Measurements from ENCODE around the gene THAP2. TPM values are rescaled to one million over a fixed set of nuclear protein-coding genes. Genes with fewer than 3 reads are reported as not detected.

THAP2 gene
- total RNA-seq, 2 donors from 2014 or later, result 2.4 to 4.8 TPM

GRCh38 chr12:71703206-71703605 lies 39.1 kb downstream of the THAP2 start:
- Histone ChIP-seq H3K27ac (no peak overlapping the region), H3K4me1 (replicated peaks) (no peaks in the 10 kb centered on the region), H3K9me3 (no peaks in the 10 kb centered on the region), H3K27me3 (replicated peaks; ENCODE audit: insufficient read depth) (no peaks in the 10 kb centered on the region), H3K4me3 (no peak overlapping the region), H3K36me3 (no peaks in the 10 kb centered on the region)
- intact Hi-C loops (cut with DNase I), result no loop called here
- no peak for TF ChIP-seq POLR2A (IDR thresholded peaks at IDR 0.05)
- no peak for TF ChIP-seq POLR2AphosphoS5 (IDR thresholded peaks at IDR 0.05)
- TF ChIP-seq, protein P1, sequence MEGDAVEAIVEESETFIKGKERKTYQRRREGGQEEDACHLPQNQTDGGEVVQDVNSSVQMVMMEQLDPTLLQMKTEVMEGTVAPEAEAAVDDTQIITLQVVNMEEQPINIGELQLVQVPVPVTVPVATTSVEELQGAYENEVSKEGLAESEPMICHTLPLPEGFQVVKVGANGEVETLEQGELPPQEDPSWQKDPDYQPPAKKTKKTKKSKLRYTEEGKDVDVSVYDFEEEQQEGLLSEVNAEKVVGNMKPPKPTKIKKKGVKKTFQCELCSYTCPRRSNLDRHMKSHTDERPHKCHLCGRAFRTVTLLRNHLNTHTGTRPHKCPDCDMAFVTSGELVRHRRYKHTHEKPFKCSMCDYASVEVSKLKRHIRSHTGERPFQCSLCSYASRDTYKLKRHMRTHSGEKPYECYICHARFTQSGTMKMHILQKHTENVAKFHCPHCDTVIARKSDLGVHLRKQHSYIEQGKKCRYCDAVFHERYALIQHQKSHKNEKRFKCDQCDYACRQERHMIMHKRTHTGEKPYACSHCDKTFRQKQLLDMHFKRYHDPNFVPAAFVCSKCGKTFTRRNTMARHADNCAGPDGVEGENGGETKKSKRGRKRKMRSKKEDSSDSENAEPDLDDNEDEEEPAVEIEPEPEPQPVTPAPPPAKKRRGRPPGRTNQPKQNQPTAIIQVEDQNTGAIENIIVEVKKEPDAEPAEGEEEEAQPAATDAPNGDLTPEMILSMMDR (IDR thresholded peaks at IDR 0.05), result no peak
- DNase-seq (ENCODE audit: low spot score), result no peak
- WGBS, result 38% methylated on average over 2 of the region's 2 CpGs

- WGBS, result 78% methylated on average over 2 of the region's 2 CpGs
- no peaks in the 10 kb centered on the region for H3K36me3 ChIP-seq
- no peak for DNase-seq (ENCODE audit: low spot score)
- no peaks in the 10 kb centered on the region for H3K9me3 ChIP-seq
- TF ChIP-seq, protein P1 (IDR thresholded peaks at IDR 0.05), result no peak
- TF ChIP-seq POLR2AphosphoS5 (IDR thresholded peaks at IDR 0.05), result no peak
- TF ChIP-seq POLR2A (IDR thresholded peaks at IDR 0.05), result no peak
- no peaks in the 10 kb centered on the region for H3K4me1 ChIP-seq (replicated peaks)
- H3K27me3 ChIP-seq (replicated peaks; ENCODE audit: insufficient read depth), result no peaks in the 10 kb centered on the region
- H3K27ac ChIP-seq, result no peak overlapping the region
- intact Hi-C loops (cut with DNase I), result no loop called here
- no peak overlapping the region for H3K4me3 ChIP-seq
Measured at GRCh38 chr12:71704920-71705319, 40.8 kb downstream of the THAP2 start.

DNA sequence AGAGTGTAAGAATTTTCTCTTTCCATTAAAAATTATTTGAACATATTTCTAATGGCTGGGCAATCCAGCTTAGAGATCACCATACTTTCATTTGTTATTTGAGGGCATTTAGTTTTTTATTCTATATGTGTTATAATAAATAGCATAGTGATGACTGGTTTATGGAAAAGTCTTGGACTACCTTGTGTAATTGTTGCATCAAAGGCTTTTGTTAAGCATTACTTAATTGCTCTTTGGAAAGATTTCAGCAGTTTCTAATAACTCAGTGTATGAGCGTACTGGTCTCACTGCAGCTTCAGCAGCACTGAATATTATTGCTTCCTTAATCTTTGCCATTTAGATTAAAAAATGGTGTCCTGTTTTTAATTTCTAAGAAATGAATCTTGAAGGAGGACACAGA lies 44.6 kb downstream of the THAP2 start:
- Histone ChIP-seq H3K36me3 (no peaks in the 10 kb centered on the region), H3K27ac (no peak overlapping the region), H3K4me1 (replicated peaks) (no peaks in the 10 kb centered on the region), H3K4me3 (no peak overlapping the region), H3K27me3 (replicated peaks; ENCODE audit: insufficient read depth) (no peaks in the 10 kb centered on the region), H3K9me3 (no peaks in the 10 kb centered on the region)
- WGBS, result 43% methylated on average over 1 of the region's 1 CpG
- TF ChIP-seq, protein P1 (IDR thresholded peaks at IDR 0.05), result no peak
- TF ChIP-seq POLR2AphosphoS5 (IDR thresholded peaks at IDR 0.05), result no peak
- no peak for TF ChIP-seq POLR2A (IDR thresholded peaks at IDR 0.05)
- intact Hi-C loops (cut with DNase I), result no loop called here
- no peak for DNase-seq (ENCODE audit: low spot score)

DNA sequence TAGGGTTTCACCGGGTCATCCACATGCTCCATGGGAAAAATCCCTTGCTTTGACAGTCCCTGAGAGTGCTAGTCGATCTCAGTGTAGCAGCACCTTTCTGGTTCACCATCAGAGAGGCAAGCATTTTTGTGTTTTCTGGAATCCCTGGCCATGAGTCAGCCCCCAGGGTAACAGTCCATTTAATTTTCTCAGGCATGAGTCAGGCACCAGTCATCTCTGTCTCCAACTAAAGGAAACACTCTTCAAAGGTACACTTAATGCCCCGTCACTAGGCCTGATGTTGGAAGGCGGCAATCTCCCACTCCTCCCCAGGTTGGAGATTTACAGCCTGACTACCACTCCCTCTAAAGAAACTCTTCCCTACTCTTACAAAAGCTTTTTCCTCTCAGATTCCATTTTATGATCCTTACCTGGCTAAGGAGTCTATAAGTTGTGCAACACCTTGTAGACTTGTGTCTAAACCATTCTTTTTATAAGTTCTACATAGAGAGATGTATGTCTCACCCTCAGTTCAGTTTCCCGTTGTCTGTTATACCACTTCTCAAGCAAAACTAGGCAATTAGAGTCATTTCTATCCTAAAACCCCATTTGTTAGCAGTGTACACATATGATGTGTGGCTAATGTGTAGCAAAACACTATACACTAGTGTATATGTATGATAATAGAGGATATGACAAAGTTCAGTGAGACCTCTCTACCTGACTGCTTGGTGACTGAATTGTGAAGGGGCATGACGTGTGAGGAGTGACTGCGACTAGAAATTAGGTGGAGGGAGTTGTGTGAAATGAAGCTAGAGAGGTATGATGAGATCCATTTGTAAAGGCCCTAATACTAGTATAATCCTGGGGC lies 46.4 kb downstream of the THAP2 start:
- Histone ChIP-seq H3K27ac (no peak overlapping the region), H3K9me3 (no peaks in the 10 kb centered on the region), H3K4me3 (no peak overlapping the region), H3K27me3 (replicated peaks; ENCODE audit: insufficient read depth) (no peaks in the 10 kb centered on the region), H3K36me3 (no peaks in the 10 kb centered on the region), H3K4me1 (replicated peaks) (no peaks in the 10 kb centered on the region)
- WGBS, result 91% methylated on average over 7 of the region's 7 CpGs
- intact Hi-C loops (cut with DNase I), result no loop called here
- TF ChIP-seq, protein P1 (IDR thresholded peaks at IDR 0.05), result no peak
- TF ChIP-seq POLR2AphosphoS5 (IDR thresholded peaks at IDR 0.05) (no peak), POLR2A (IDR thresholded peaks at IDR 0.05) (no peak)
- DNase-seq (ENCODE audit: low spot score), result no peak

DNA sequence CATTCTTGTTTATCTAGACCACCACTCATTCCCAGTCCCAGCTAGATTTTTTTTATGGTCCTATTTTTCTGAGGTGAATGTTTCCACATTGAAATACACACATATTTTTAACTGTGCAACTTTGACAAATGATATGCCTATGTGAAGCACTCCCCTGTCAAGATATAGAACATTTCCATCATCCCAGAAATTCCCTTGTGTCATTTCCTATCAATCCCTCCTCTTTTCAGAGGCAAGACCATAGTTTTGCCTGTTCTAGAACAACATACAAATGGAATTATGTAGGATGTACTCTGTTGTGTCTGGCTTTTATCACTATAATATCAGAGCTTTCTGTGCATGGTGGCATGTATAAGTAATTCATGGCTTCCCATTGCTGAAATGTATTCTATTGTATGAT lies 54.5 kb downstream of the THAP2 start:
- TF ChIP-seq POLR2AphosphoS5 (IDR thresholded peaks at IDR 0.05) (no peak), POLR2A (IDR thresholded peaks at IDR 0.05) (no peak)
- TF ChIP-seq, protein P1 (IDR thresholded peaks at IDR 0.05), result no peak
- no peaks in the 10 kb centered on the region for H3K36me3 ChIP-seq
- DNase-seq (ENCODE audit: low spot score), result no peak
- H3K27me3 ChIP-seq (replicated peaks; ENCODE audit: insufficient read depth), result no peaks in the 10 kb centered on the region
- H3K27ac ChIP-seq, result no peak overlapping the region
- H3K4me3 ChIP-seq, result no peak overlapping the region
- no peaks in the 10 kb centered on the region for H3K9me3 ChIP-seq
- intact Hi-C loops (cut with DNase I), result no loop called here
- H3K4me1 ChIP-seq (replicated peaks), result no peaks in the 10 kb centered on the region
